ENCODE results near the gene CACNG6. TPM values are rescaled to one million over a fixed set of nuclear protein-coding genes. Genes with fewer than 3 reads are reported as not detected.

The CACNG6 gene
- not detected for total RNA-seq

GRCh38 chr19:53991224-53992113 lies at the start of gene CACNG6:
TSS of gene CACNG6 (plus strand) at chr19:53991637. CDS start at chr19:53992878, 1,241 bp downstream.

GRCh38 chr19:53962887-53963431 lies 28.5 kb upstream of the CACNG6 start, which contains the start of gene CACNG8:
TSS of gene CACNG8 (plus strand) at chr19:53962937.

Small RNAs within 50 kb of the gene (small RNA-seq; reads per million reads assigned to genes)
- 0 reads per million in 2 donors for gene AC012314.20

Other genes starting within 250 kb of the CACNG6 start
- under 1 TPM in 1 of 2 donors, not detected in 1; under 0.01 TPM for gene NLRP12, start 167.3 kb upstream of the CACNG6 start, total RNA-seq
- gene MYADM, start 123.8 kb upstream of the CACNG6 start, total RNA-seq: 1 to 10 TPM; 6.9 to 9.0 TPM
- not detected for gene PRKCG, start 109.4 kb upstream of the CACNG6 start, total RNA-seq
- gene CACNG7, start 82.4 kb upstream of the CACNG6 start, total RNA-seq: not detected
- gene CACNG8, start 28.7 kb upstream of the CACNG6 start, total RNA-seq: not detected
- gene VSTM1, start 72.3 kb downstream of the CACNG6 start, total RNA-seq: not detected
- gene TARM1, start 89.7 kb downstream of the CACNG6 start, total RNA-seq: not detected
- gene OSCAR, start 109.2 kb downstream of the CACNG6 start, total RNA-seq: not detected
- 10 to 100 TPM in 1 of 2 donors, 1 to 10 TPM in 1; 8.6 to 11.3 TPM for gene NDUFA3, start 111.2 kb downstream of the CACNG6 start, total RNA-seq
- 10 to 100 TPM; 39.9 to 50.3 TPM for gene TFPT, start 124.0 kb downstream of the CACNG6 start, total RNA-seq
- gene PRPF31, start 124.1 kb downstream of the CACNG6 start, total RNA-seq: 10 to 100 TPM; 32.0 to 75.6 TPM
- 1 to 10 TPM; 8.9 to 9.7 TPM for gene CNOT3, start 146.1 kb downstream of the CACNG6 start, total RNA-seq
- 1 to 10 TPM; 5.2 to 6.3 TPM for gene LENG1, start 168.1 kb downstream of the CACNG6 start, total RNA-seq
- 1 to 10 TPM in 1 of 2 donors, not detected in 1; 1.0 TPM for gene TMC4, start 181.5 kb downstream of the CACNG6 start, total RNA-seq
- gene MBOAT7, start 197.9 kb downstream of the CACNG6 start, total RNA-seq: 10 to 100 TPM; 27.9 to 28.3 TPM
- gene TSEN34, start 199.7 kb downstream of the CACNG6 start, total RNA-seq: 10 to 100 TPM; 56.4 to 87.2 TPM
- gene RPS9, start 209.2 kb downstream of the CACNG6 start, total RNA-seq: 1,000 to 10,000 TPM in 1 of 2 donors, 100 to 1,000 TPM in 1; 794 to 1,187 TPM
- not detected for gene LILRB3, start 231.4 kb downstream of the CACNG6 start, total RNA-seq